Measurements from ENCODE around the gene CDC42BPG. TPM values are rescaled to one million over a fixed set of nuclear protein-coding genes. Genes with fewer than 3 reads are reported as not detected.

CDC42BPG gene
- total and polyA plus RNA-seq, 9 of the 15 experiments (the other 6 are each of a cell fraction or from before 2014, with no cell fraction given): 0.04 to 8.8 (median 2.1) TPM

DNA sequence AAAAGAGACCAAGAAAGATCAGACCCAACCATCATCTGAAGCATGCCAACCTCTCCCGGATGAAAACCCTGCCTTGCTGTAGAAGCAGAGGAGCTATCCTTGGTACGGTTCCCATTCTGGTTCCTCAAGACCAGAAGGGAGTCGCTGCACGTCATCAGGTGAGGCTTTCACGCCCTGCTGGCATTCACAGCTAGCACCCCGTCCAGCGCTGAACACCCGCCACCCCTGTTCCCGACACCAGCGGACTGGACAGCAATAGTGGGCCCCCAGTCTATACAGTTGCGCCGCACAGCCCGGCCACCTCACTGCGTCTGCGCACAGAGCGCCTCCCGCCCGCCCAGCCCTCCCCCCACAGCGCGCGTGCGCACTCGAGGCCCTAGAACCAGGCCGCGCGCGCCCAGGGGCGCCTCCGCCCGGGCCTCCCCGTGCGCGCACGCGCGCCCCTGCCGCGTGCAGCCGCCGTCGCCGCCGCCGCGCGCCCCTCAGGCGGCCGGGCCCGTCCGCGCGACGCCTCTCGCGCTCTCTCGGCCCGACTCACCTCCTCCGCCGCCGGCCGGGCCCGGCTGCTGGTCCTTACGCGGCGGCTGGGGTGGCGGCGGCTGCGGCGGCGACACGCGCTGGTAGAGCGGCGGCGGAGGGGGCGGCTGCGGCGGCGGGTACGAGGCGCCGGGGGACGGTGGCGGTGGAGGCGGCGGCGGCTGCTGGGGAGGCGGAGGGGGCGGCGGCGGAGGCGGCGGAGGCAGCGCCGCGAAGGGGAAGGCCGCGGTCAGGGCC is 66.8 kb downstream of the CDC42BPG start (continued):
- no peak for TF ChIP-seq NCOA1 (IDR thresholded peaks at IDR 0.05; ENCODE audit: low read depth)
- TF ChIP-seq FOXJ3 (CRISPR knock-in tag; IDR thresholded peaks at IDR 0.05): no peak
- TF ChIP-seq SP1 (CRISPR knock-in tag; IDR thresholded peaks at IDR 0.05): 0 out of 2 replicates have a peak, but pooled peaks have one; percentile 28
- TF ChIP-seq ZNF668 (CRISPR knock-in tag; IDR thresholded peaks at IDR 0.05): no peak
- TF ChIP-seq KDM4B (IDR thresholded peaks at IDR 0.05; ENCODE audit: borderline replicate concordance in 2 of 2, low read depth in 1 of 2): no peak
- no peak for TF ChIP-seq ZNF584 (CRISPR knock-in tag; IDR thresholded peaks at IDR 0.05; ENCODE audit: low read depth)
- no peak for TF ChIP-seq HIVEP1 (CRISPR knock-in tag; IDR thresholded peaks at IDR 0.05)
- TF ChIP-seq MAZ (CRISPR knock-in tag; conservative IDR thresholded peaks at IDR 0.05 in 1 of 2, IDR thresholded peaks at IDR 0.05 in 1 of 2): peak in 1 of 2 experiments; percentile 24; a peak in 1 of 4 replicates
- TF ChIP-seq ZNF592 (IDR thresholded peaks at IDR 0.05): no peak
- no peak for TF ChIP-seq DDX20 (tag; IDR thresholded peaks at IDR 0.05; ENCODE audit: low read depth)
- TF ChIP-seq PTBP1 (IDR thresholded peaks at IDR 0.05; ENCODE audit: low read depth, low read length): no peak
- no peak for TF ChIP-seq HBP1 (CRISPR knock-in tag; IDR thresholded peaks at IDR 0.05)
- no peak for TF ChIP-seq KHSRP (IDR thresholded peaks at IDR 0.05)
- TF ChIP-seq FOSL1 (tag; conservative IDR thresholded peaks at IDR 0.05): peak; percentile 23; the same call in 1 of the 2 replicates
- TF ChIP-seq, protein P1, sequence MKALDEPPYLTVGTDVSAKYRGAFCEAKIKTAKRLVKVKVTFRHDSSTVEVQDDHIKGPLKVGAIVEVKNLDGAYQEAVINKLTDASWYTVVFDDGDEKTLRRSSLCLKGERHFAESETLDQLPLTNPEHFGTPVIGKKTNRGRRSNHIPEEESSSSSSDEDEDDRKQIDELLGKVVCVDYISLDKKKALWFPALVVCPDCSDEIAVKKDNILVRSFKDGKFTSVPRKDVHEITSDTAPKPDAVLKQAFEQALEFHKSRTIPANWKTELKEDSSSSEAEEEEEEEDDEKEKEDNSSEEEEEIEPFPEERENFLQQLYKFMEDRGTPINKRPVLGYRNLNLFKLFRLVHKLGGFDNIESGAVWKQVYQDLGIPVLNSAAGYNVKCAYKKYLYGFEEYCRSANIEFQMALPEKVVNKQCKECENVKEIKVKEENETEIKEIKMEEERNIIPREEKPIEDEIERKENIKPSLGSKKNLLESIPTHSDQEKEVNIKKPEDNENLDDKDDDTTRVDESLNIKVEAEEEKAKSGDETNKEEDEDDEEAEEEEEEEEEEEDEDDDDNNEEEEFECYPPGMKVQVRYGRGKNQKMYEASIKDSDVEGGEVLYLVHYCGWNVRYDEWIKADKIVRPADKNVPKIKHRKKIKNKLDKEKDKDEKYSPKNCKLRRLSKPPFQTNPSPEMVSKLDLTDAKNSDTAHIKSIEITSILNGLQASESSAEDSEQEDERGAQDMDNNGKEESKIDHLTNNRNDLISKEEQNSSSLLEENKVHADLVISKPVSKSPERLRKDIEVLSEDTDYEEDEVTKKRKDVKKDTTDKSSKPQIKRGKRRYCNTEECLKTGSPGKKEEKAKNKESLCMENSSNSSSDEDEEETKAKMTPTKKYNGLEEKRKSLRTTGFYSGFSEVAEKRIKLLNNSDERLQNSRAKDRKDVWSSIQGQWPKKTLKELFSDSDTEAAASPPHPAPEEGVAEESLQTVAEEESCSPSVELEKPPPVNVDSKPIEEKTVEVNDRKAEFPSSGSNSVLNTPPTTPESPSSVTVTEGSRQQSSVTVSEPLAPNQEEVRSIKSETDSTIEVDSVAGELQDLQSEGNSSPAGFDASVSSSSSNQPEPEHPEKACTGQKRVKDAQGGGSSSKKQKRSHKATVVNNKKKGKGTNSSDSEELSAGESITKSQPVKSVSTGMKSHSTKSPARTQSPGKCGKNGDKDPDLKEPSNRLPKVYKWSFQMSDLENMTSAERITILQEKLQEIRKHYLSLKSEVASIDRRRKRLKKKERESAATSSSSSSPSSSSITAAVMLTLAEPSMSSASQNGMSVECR (CRISPR knock-in tag; IDR thresholded peaks at IDR 0.05): peak; percentile 46; the same call in 1 of the 2 replicates

Measured in K562 (cell line).